GM18951 (cell line): Measurements from ENCODE around the gene MAGEA4.

Experiments
- POLR2A ChIP-seq: IDR thresholded peaks from 4 replicates; pipeline ENCODE4 v1.6.1; 2011; ENCODE audit warnings: mild to moderate bottlenecking; ENCODE audit not compliant: insufficient read length, insufficient read depth; ENCODE audit errors: extremely low read depth
- in situ Hi-C: fragments of 300-500 bp; cut with MboI; formaldehyde crosslinking; loops from one replicate; pipeline ENCODE4 v1.12.0; 2022; ENCODE audit warnings: low sequenced_read_pairs, mixed read lengths, inconsistent platforms; ENCODE audit not compliant: unreplicated experiment

MAGEA4 gene

GRCh38 chrX:151966236-151966635 lies 53.5 kb downstream of the MAGEA4 start:
- no peak for TF ChIP-seq POLR2A
- in situ Hi-C loops = no loop called here

- TF ChIP-seq POLR2A = no peak
- in situ Hi-C loops = no loop called here
Measured at GRCh38 chrX:151970027-151970426, 57.3 kb downstream of the MAGEA4 start.

GRCh38 chrX:151970661-151971060 lies 58.0 kb downstream of the MAGEA4 start:
- in situ Hi-C loops = no loop called here

GRCh38 chrX:151973060-151973661 lies 60.5 kb downstream of the MAGEA4 start:
- TF ChIP-seq POLR2A = no peak

More at GRCh38 chrX:151970661-151971060, 58.0 kb downstream of the MAGEA4 start:
- TF ChIP-seq POLR2A = no peak

GRCh38 chrX:151973851-151974335 lies 61.2 kb downstream of the MAGEA4 start:
- in situ Hi-C loops = no loop called here
- no peak for TF ChIP-seq POLR2A

More at GRCh38 chrX:151973060-151973661, 60.5 kb downstream of the MAGEA4 start:
- in situ Hi-C loops = no loop called here
